GM21786 (cell line): ENCODE results near the gene ADNP.

ENCODE experiments used
- ATAC-seq: cut with Tn5 transposase; IDR thresholded peaks from one replicate; pipeline ENCODE4 v1.9.1; 2021; ENCODE audit not compliant: unreplicated experiment

The ADNP gene

GRCh38 chr20:50874111-50874757 lies 57.0 kb downstream of the ADNP start:
- ATAC-seq, result no peak

GRCh38 chr20:50873585-50873984 lies 57.7 kb downstream of the ADNP start:
- ATAC-seq, result no peak

GRCh38 chr20:50872560-50873425 lies 58.4 kb downstream of the ADNP start:
- ATAC-seq, result no peak

GRCh38 chr20:50870561-50871161 lies 60.6 kb downstream of the ADNP start:
- no peak for ATAC-seq

- ATAC-seq, result no peak
These were observed 62.4 kb downstream of the ADNP start for GRCh38 chr20:50868509-50869495.

- no peak for ATAC-seq
These were observed 63.4 kb downstream of the ADNP start for GRCh38 chr20:50867805-50868204.

DNA sequence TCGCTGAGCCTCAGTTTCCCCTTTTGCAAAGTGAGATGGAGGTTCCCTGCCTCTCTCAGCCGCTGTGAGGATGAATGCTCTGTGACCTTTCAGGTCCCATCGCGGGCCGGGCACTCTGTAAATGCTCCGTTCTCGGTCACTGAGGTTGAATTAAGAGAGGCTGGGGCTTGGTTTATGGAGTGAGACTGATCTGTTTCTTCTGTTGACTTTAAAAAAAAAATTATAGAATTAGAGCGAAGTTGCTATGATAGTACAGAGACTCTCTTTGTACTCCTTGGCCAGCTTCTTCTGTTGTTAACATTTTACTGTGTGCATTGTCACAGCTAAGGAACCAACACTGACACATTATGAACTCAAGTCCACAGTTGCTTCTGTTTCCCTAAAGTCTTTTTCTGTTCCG lies 64.4 kb downstream of the ADNP start:
- ATAC-seq, result no peak

DNA sequence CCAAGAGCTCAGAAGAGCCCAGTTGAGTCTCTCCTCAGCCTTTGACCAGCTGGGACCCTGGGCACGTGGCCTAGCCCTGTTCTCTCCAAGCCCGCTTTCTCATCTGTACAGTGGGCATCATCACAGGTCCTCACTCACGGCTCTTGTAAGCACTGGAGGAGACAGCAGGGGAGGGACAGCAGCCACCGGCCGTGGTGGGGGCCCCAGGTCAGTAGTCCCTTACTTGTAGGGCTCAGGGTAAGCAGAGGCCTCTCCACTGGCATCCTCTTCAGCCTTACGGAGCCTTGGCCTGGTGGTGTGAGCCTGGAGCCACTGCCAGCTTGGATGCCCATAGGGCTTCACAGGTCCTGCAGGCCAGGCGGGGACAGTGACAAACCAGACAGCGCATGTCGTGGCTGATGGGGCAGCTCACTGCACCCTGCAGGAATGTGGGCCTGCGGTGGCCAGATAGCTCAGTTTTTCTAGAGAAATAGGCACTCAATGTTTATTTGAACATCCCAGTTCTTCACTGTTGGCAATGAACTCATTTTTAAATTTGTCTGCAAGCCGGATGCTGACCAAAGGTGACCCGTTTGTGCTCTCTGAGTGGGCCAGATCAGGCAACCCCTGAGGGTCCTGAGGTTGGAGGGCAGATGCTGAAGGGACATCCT lies 65.1 kb downstream of the ADNP start:
- no peak for ATAC-seq

GRCh38 chr20:50865591-50865990 lies 65.6 kb downstream of the ADNP start:
- no peak for ATAC-seq

DNA sequence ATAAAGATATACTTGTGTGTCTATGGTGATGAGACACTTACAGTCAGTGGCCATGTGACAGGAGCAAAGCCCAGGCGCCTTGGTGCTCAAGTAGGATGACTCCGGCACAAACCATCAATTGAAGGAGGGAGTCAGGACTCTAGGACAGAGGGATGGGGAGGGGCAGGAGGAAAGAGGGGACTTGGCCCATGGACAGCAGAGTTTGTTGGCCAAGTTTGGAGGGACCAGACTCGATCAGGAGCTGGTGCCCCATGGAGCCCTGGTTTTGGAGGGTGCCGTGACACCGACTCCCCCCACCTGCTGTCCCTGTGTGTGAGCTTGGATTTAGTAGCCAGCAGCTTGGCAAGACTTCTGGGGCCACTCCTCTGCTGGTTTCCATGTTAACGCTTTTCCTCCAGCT lies 66.1 kb downstream of the ADNP start:
- ATAC-seq, result no peak

GRCh38 chr20:50862546-50862945 lies 68.7 kb downstream of the ADNP start:
- ATAC-seq, result no peak

GRCh38 chr20:50861012-50861411 lies 70.2 kb downstream of the ADNP start:
- no peak for ATAC-seq

- no peak for ATAC-seq
These were observed 72.1 kb downstream of the ADNP start for GRCh38 chr20:50859161-50859560.

- ATAC-seq, result no peak
These were observed 72.7 kb downstream of the ADNP start for GRCh38 chr20:50858525-50858924.

DNA sequence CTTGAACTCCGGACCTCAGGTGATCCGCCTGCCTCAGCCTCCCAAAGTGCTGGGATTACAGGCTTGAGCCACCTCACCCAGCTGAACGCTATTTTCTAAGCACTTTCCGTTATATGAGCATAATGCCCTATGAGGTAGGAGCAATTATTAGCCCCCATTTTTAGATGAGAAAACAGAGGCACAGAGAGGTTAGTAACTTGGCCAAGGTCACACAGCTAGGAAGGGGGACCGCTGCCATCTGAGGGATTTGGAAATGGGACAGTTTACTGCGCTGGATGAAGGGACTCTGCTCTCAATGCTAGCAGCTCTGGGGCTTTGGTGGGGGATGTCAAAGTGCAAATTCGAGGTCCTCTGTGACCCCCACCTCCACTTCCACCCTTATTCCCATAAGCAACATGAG lies 73.9 kb downstream of the ADNP start:
- no peak for ATAC-seq

DNA sequence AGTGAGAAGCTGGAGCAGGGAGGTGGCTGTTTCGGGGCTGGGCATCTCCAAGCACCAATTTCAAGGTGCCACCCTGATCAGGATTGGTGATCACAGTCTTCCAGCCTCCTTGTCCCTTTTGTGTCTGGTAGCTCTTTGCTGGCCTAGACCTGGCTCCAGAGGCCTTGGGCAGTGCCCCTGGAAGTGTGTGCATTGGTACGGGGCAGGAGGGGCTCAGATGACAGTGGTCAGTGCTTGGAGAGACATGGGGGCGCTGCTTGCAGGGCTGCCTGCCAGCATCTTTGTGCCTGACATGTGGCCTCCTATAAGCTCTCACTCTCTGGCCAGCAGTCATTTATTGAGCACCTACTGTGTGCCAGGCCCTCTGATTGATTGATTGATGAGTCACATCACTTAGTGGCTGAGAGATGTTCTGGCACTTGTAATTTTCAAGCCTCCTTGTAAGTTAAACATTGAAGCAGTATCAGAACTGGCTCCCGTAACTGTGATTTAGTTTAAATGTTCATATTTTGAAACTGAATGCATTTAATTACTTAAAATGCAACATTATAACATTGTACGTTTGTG lies 74.7 kb downstream of the ADNP start:
- no peak for ATAC-seq

DNA sequence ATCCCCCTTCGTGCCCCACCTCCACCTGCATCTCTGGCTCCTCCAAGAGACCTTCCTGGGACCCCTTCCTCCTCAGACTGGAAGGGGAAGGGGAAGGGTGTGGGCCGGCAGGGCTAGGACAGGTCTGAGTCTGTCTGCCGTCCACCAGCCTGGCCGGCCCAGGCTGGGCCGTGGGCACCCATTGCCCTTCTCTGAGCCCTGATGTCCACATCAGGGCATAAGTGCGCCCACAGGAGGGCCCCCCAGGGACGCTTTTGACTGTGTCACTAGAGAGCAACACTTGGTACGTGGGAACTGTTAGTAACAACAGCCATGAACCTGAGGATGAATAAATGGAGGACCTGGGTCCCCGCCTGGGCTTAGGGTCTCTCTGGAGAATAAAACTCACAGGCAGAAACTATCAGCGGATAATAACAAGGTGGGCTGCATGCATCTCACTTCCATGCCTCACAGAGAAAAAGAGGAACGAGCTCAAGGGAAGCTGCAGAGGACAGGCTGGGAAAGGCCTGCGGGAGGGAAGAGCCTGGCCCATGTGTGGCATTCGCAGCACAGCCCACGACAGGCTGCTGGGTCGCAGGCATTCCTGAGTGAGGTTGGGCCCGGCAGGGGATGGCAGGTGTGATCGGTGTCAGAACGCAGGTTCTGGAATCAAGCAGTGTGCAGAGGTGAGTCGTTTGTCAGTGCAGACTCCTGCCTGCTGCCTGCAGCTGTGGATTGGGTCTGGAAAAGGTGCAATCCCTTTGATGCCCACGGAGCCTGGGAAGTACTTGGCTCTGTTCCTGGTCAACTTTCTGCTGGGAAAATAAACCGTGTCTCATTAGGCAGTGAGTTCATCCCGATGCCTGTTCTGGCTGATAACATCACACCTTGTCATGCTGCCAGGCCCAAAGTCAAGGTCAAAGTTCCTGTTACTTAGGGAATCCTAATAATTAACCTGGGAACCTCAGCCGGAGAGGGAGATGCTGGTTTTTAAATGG lies 75.5 kb downstream of the ADNP start:
- ATAC-seq, result no peak

GRCh38 chr20:50854506-50855249 lies 76.6 kb downstream of the ADNP start:
- no peak for ATAC-seq
